CD14-positive monocyte (primary cell): ENCODE measurements around the gene HOXC11. TPM values are rescaled to one million over a fixed set of nuclear protein-coding genes. Genes with fewer than 3 reads are reported as not detected.
A peak's percentile ranks its signal among the peaks of the same experiment; 100 is the strongest.

ENCODE experiments used
- DNase-seq, 3 donors: peaks; one replicate each; pipeline ENCODE4 v3.0.0-alpha.2; 2011 to 2022
- H2AFZ ChIP-seq: 2 replicates; pipeline ENCODE4 v1.6.0; 2012; ENCODE audit warnings: mild to moderate bottlenecking, low read depth, low read length, inconsistent platforms; ENCODE audit not compliant: insufficient read depth, poor library complexity, severe bottlenecking
- H3K27ac ChIP-seq, 2 donors: 1 replicate in 1 of 2; 2 replicates in 1 of 2; pipeline ENCODE4 v1.5.1; 2012 to 2013; ENCODE audit warnings: low read length in 2 of 2, control low read depth in 1 of 2, inconsistent platforms in 1 of 2, low read depth in 1 of 2, mild to moderate bottlenecking in 1 of 2
- H3K27me3 ChIP-seq, 2 donors: one replicate each; pipeline versions ENCODE4 v1.6.0 to v1.6.1; 2011 to 2013; ENCODE audit warnings: low read length in 2 of 2; ENCODE audit not compliant: control insufficient read depth in 2 of 2, insufficient read depth in 2 of 2
- H3K36me3 ChIP-seq, 2 donors: replicated peaks in 1 of 2; 1 replicate in 1 of 2; 2 replicates in 1 of 2; pipeline versions ENCODE4 v1.5.1 to v1.6.1; 2012 to 2013; ENCODE audit warnings: low read length in 2 of 2, control low read depth in 1 of 2, inconsistent platforms in 1 of 2, mild to moderate bottlenecking in 1 of 2; ENCODE audit not compliant: insufficient read depth in 2 of 2, control insufficient read depth in 1 of 2
- H3K4me1 ChIP-seq, 2 donors: 1 replicate in 1 of 2; 2 replicates in 1 of 2; pipeline versions ENCODE4 v1.5.1 to v1.6.1; 2012 to 2013; ENCODE audit warnings: low read length in 2 of 2, control low read depth in 1 of 2, inconsistent platforms in 1 of 2, mild to moderate bottlenecking in 1 of 2, moderate library complexity in 1 of 2; ENCODE audit not compliant: insufficient read depth in 2 of 2, control insufficient read depth in 1 of 2
- H3K4me2 ChIP-seq: replicated peaks from 2 replicates; pipeline ENCODE3; 2012; ENCODE audit warnings: low read length, moderate library complexity, mild to moderate bottlenecking; ENCODE audit not compliant: poor library complexity, severe bottlenecking; ENCODE audit errors: extremely low read depth
- H3K4me3 ChIP-seq, 3 experiments: fragments of 200-600 bp in 1 of 3; sonication (generic) in 1 of 3; replicated peaks in 1 of 3; 1 replicate in 2 of 3; 2 replicates in 1 of 3; pipeline ENCODE4 v1.5.1; 2011 to 2013; ENCODE audit warnings: low read length in 3 of 3, mild to moderate bottlenecking in 3 of 3, control low read depth in 2 of 3, low read depth in 2 of 3, inconsistent platforms in 1 of 3, moderate library complexity in 1 of 3
- H3K79me2 ChIP-seq: 2 replicates; pipeline ENCODE4 v1.6.0; 2012; ENCODE audit warnings: mild to moderate bottlenecking, control low read depth, inconsistent platforms, low read length, moderate library complexity; ENCODE audit not compliant: insufficient read depth
- H3K9ac ChIP-seq: 2 replicates; pipeline ENCODE4 v1.6.0; 2017; ENCODE audit warnings: low read length, mild to moderate bottlenecking; ENCODE audit not compliant: insufficient read depth, poor library complexity, severe bottlenecking
- H3K9me3 ChIP-seq, 2 donors: replicated peaks in 1 of 2; 1 replicate in 1 of 2; 2 replicates in 1 of 2; pipeline versions ENCODE4 v1.5.1 to v1.6.1; 2012 to 2013; ENCODE audit warnings: low read length in 2 of 2, control low read depth in 1 of 2; ENCODE audit not compliant: control insufficient read depth in 1 of 2, insufficient read depth in 1 of 2
- H4K20me1 ChIP-seq: 2 replicates; pipeline ENCODE4 v1.6.0; 2012; ENCODE audit warnings: mild to moderate bottlenecking, low read length, control low read depth, moderate library complexity; ENCODE audit not compliant: insufficient read depth
- H3K27ac Mint-ChIP-seq, 7 donors: one replicate each; pipeline ENCODE4 v1.8.0; 2020; ENCODE audit warnings: mild to moderate bottlenecking in 7 of 7, mixed read lengths in 7 of 7, moderate library complexity in 6 of 7, inconsistent platforms in 2 of 7
- H3K27me3 Mint-ChIP-seq, 3 donors: one replicate each; pipeline ENCODE4 v1.8.0; 2021 to 2022; ENCODE audit warnings: low read depth in 3 of 3, mild to moderate bottlenecking in 3 of 3, mixed read lengths in 3 of 3, moderate library complexity in 3 of 3, inconsistent platforms in 1 of 3
- H3K36me3 Mint-ChIP-seq, 2 donors: one replicate each; pipeline ENCODE4 v1.8.0; 2020; ENCODE audit warnings: mixed read lengths in 2 of 2, inconsistent platforms in 1 of 2, mild to moderate bottlenecking in 1 of 2
- H3K4me1 Mint-ChIP-seq: one replicate; pipeline ENCODE4 v1.8.0; 2020; ENCODE audit warnings: mild to moderate bottlenecking, mixed read lengths
- H3K4me3 Mint-ChIP-seq, 2 donors: one replicate each; pipeline ENCODE4 v1.8.0; 2020; ENCODE audit warnings: mild to moderate bottlenecking in 2 of 2, mixed read lengths in 2 of 2, moderate library complexity in 1 of 2
- H3K9me3 Mint-ChIP-seq, 7 donors: one replicate each; pipeline ENCODE4 v1.8.0; 2020 to 2022; ENCODE audit warnings: mixed read lengths in 7 of 7, mild to moderate bottlenecking in 6 of 7, moderate library complexity in 6 of 7, inconsistent platforms in 2 of 7
- CTCF ChIP-seq: fragments of 200-600 bp; IDR thresholded peaks from one replicate; pipeline ENCODE4 v1.8.0; 2022; ENCODE audit warnings: antibody characterized with exemption, mild to moderate bottlenecking
- WGBS: methylation state at CpG from one replicate; pipeline ENCODE4 v1.1.5; 2013; ENCODE audit warnings: missing lambda C conversion rate; ENCODE audit not compliant: insufficient coverage; 5-methylcytosine and 5-hydroxymethylcytosine counted together
- intact Hi-C, 2 donors: fragments of 100-400 bp; cut with micrococcal nuclease; formaldehyde crosslinking; loops; one replicate each; pipeline versions ENCODE4 v1.15.0 to v1.15.1; 2023
- polyA plus RNA-seq, 3 donors: library from polyadenylated mRNA; depleted of rRNA in 1 of 3; unstranded in 2 of 3; stranded (reverse) in 1 of 3; fragments of 300-500 nt in 2 of 3; fragments of >200 nt in 1 of 3; fragmentation: Illumina TruSeq in 2 of 3; gene quantifications; 1 replicate in 2 of 3; 2 replicates in 1 of 3; pipeline ENCODE4 v1.2.3, GENCODE V29; 2012 to 2021

The HOXC11 gene
- polyA plus RNA-seq, 3 donors = not detected

GRCh38 chr12:54024581-54025305 lies 51.8 kb downstream of the HOXC11 start:
- intact Hi-C loops = no loop called here
- peaks cover 17% of the 10 kb centered on the region for H3K4me1 Mint-ChIP-seq

More at GRCh38 chr12:54024581-54025305, 51.8 kb downstream of the HOXC11 start:
- peaks cover 93 to 99% of the 10 kb centered on the region in 2 donors for H3K27me3 ChIP-seq
- H3K9ac ChIP-seq = no peak overlapping the region
- peaks cover 0 to 22% (median 15%) of the 10 kb centered on the region in 7 donors for H3K9me3 Mint-ChIP-seq
- no peak overlapping the region for H3K4me3 ChIP-seq
- H3K36me3 ChIP-seq = no peaks in the 10 kb centered on the region
- H3K4me3 Mint-ChIP-seq = peak overlapping the region in 1 of 2 donors; percentile 78
- no peak overlapping the region for H3K27ac Mint-ChIP-seq
- no CpG with 5 or more reads among the region's 5 CpGs for WGBS
- no peak for DNase-seq
- H3K4me1 ChIP-seq = no peaks in the 10 kb centered on the region
- no peaks in the 10 kb centered on the region for H4K20me1 ChIP-seq
- H3K27me3 Mint-ChIP-seq = peaks cover 97 to 100% (median 97%) of the 10 kb centered on the region in 3 donors
- H3K36me3 Mint-ChIP-seq = peaks cover 0 to 13% of the 10 kb centered on the region in 2 donors
- no peaks in the 10 kb centered on the region for H3K79me2 ChIP-seq
- H3K27ac ChIP-seq = no peak overlapping the region
- H3K9me3 ChIP-seq = peaks cover 3 to 32% of the 10 kb centered on the region in 2 donors
- TF ChIP-seq CTCF = no peak
- H3K4me2 ChIP-seq = no peak overlapping the region
- H2AFZ ChIP-seq = no peak overlapping the region
